Right lung (tissue), 5 donors: Measurements from ENCODE around the gene BMPR1B. TPM values are rescaled to one million over a fixed set of nuclear protein-coding genes. Genes with fewer than 3 reads are reported as not detected.
A peak's percentile ranks its signal among the peaks of the same experiment; 100 is the strongest.
"Not testable (repeated sequence)": the region's sequence is repeated elsewhere in the genome, so short reads cannot be mapped to it uniquely, and the experiment has no call there.

Source experiments
- DNase-seq, 2 donors: peaks; one replicate each; pipeline ENCODE4 v3.0.0-alpha.2; 2013
- polyA plus RNA-seq, 5 donors: library from polyadenylated mRNA; unstranded; fragments of 120-200 nt; gene quantifications; one replicate each; pipeline versions ENCODE4 v1.2.1 to v1.2.3, GENCODE V29; 2013; ENCODE audit warnings: inconsistent platforms in 1 of 5, low replicate concordance in 1 of 5; ENCODE audit not compliant: insufficient read length in 5 of 5, insufficient read depth in 1 of 5

Gene BMPR1B
- polyA plus RNA-seq, 5 donors = 0.73 to 1.8 (median 1.1) TPM

GRCh38 chr4:95139424-95139823 is 381.7 kb downstream of the BMPR1B start:
- not testable (repeated sequence) for DNase-seq

- DNase-seq = no peak
Measured at GRCh38 chr4:95141361-95141760, 383.6 kb downstream of the BMPR1B start.

GRCh38 chr4:95142932-95143331 is 385.2 kb downstream of the BMPR1B start:
- DNase-seq = no peak

GRCh38 chr4:95151255-95151654 is 393.5 kb downstream of the BMPR1B start:
- no peak for DNase-seq

- no peak for DNase-seq
Measured at GRCh38 chr4:95153182-95153581, 395.4 kb downstream of the BMPR1B start.

GRCh38 chr4:95155759-95156451 is 398.1 kb downstream of the BMPR1B start:
- peak in 1 of 2 donors; percentile 19 for DNase-seq

GRCh38 chr4:95156452-95156765 is 398.7 kb downstream of the BMPR1B start:
- peak in 1 of 2 donors; percentile 30 for DNase-seq

GRCh38 chr4:95157596-95157995 is 399.8 kb downstream of the BMPR1B start:
- no peak for DNase-seq

GRCh38 chr4:95158045-95158444 is 400.3 kb downstream of the BMPR1B start:
- DNase-seq = no peak

GRCh38 chr4:95158626-95159025 is 400.9 kb downstream of the BMPR1B start:
- DNase-seq = no peak

GRCh38 chr4:95159384-95159783 is 401.6 kb downstream of the BMPR1B start:
- DNase-seq = no peak

GRCh38 chr4:95161781-95162469 is 404.2 kb downstream of the BMPR1B start:
- no peak for DNase-seq

GRCh38 chr4:95162867-95163266 is 405.1 kb downstream of the BMPR1B start:
- DNase-seq = no peak

GRCh38 chr4:95165926-95166524 is 408.3 kb downstream of the BMPR1B start:
- DNase-seq = peak; percentile 72 to 80

- no peak for DNase-seq
Measured at GRCh38 chr4:95167805-95168204, 410.1 kb downstream of the BMPR1B start.

GRCh38 chr4:95170176-95170575 is 412.4 kb downstream of the BMPR1B start:
- no peak for DNase-seq

GRCh38 chr4:95171377-95171776 is 413.6 kb downstream of the BMPR1B start:
- not testable (repeated sequence) for DNase-seq

GRCh38 chr4:95178938-95179337 is 421.2 kb downstream of the BMPR1B start:
- no peak for DNase-seq

GRCh38 chr4:95180531-95181242 is 422.9 kb downstream of the BMPR1B start:
- DNase-seq = no peak

GRCh38 chr4:95181243-95181995 is 423.7 kb downstream of the BMPR1B start:
- no peak for DNase-seq

- no peak for DNase-seq
Measured at GRCh38 chr4:95181996-95182306, 424.2 kb downstream of the BMPR1B start.
